HG03439 (cell line): ENCODE measurements around the gene RBM12.
"Not testable (repeated sequence)": the region's sequence is repeated elsewhere in the genome, so short reads cannot be mapped to it uniquely, and the experiment has no call there.

Source experiments
- ATAC-seq: cut with Tn5 transposase; IDR thresholded peaks from one replicate; pipeline ENCODE4 v1.9.1; 2021; ENCODE audit warnings: mild to moderate bottlenecking, moderate library complexity; ENCODE audit not compliant: unreplicated experiment

RBM12 gene

GRCh38 chr20:35664466-35665206 is at the start of gene RBM12, which contains the start of gene CPNE1:
TSS of gene RBM12 (minus strand) at chr20:35664900. CDS start at chr20:35655322, 9,578 bp downstream.
TSS of gene CPNE1 (minus strand) at chr20:35664900. CDS start at chr20:35632923, 31,977 bp downstream.
- peak; percentile 72 for ATAC-seq

- ATAC-seq, result no peak
These were observed 49.4 kb upstream of the RBM12 start for GRCh38 chr20:35714127-35714526.

- not testable (repeated sequence) for ATAC-seq
These were observed 48.4 kb upstream of the RBM12 start for GRCh38 chr20:35713120-35713519.

GRCh38 chr20:35711588-35712209 is 47.0 kb upstream of the RBM12 start:
- ATAC-seq, result no peak

GRCh38 chr20:35710884-35711587 is 46.3 kb upstream of the RBM12 start:
- no peak for ATAC-seq

- no peak for ATAC-seq
These were observed 45.3 kb upstream of the RBM12 start for GRCh38 chr20:35710039-35710438.

GRCh38 chr20:35709259-35709658 is 44.6 kb upstream of the RBM12 start:
- no peak for ATAC-seq

- ATAC-seq, result no peak
These were observed 43.8 kb upstream of the RBM12 start for GRCh38 chr20:35708502-35708901.

- not testable (repeated sequence) for ATAC-seq
These were observed 42.2 kb upstream of the RBM12 start for GRCh38 chr20:35706591-35707529.

GRCh38 chr20:35705894-35706293 is 41.2 kb upstream of the RBM12 start:
- ATAC-seq, result not testable (repeated sequence)

GRCh38 chr20:35704514-35705261 is 40.0 kb upstream of the RBM12 start:
- ATAC-seq, result no peak

GRCh38 chr20:35702824-35703695 is 38.4 kb upstream of the RBM12 start:
- ATAC-seq, result no peak

GRCh38 chr20:35702051-35702823 is 37.5 kb upstream of the RBM12 start:
- ATAC-seq, result no peak

- ATAC-seq, result no peak
These were observed 36.0 kb upstream of the RBM12 start for GRCh38 chr20:35700625-35701148.

- no peak for ATAC-seq
These were observed 35.4 kb upstream of the RBM12 start for GRCh38 chr20:35699957-35700624.

- ATAC-seq, result peak; percentile 70
These were observed 34.6 kb upstream of the RBM12 start, which contains the start of the genes NFS1 and ROMO1 for GRCh38 chr20:35699127-35699956. TSS of gene NFS1 (minus strand) at chr20:35699352. CDS start at chr20:35699288, 64 bp downstream. TSS of gene ROMO1 (plus strand) at chr20:35699405. CDS start at chr20:35699633, 228 bp downstream.
